WTC11 (cell line): Measurements from ENCODE around the gene EPHA2. TPM values are rescaled to one million over a fixed set of nuclear protein-coding genes. Genes with fewer than 3 reads are reported as not detected.

Experiments
- ATAC-seq: fragments of 200-7000 bp; cut with Tn5 transposase; 2 replicates; pipeline ENCODE4 v1.10.0; 2021; ENCODE audit warnings: mild to moderate bottlenecking, moderate library complexity
- CTCF ChIA-PET: fragments of 300-600 bp; sonication (Branson Sonifier 250); formaldehyde crosslinking; loops from one replicate; lab custom pipeline; 2021; ENCODE audit warnings: antibody characterized with exemption; lab: Charles Lee
- POLR2A ChIA-PET: fragments of 350-600 bp; sonication (Branson Sonifier 250); formaldehyde crosslinking; loops from one replicate; lab custom pipeline; 2021; ENCODE audit warnings: antibody characterized with exemption; lab: Charles Lee
- DNase-seq: peaks from one replicate; pipeline ENCODE4 v3.0.0; 2021; ENCODE audit warnings: low spot score
- H3K27ac Mint-ChIP-seq: 2 replicates; pipeline ENCODE4 v1.8.0; 2021; ENCODE audit warnings: mixed read lengths
- H3K27me3 Mint-ChIP-seq: 2 replicates; pipeline ENCODE4 v1.8.0; 2021; ENCODE audit warnings: low read depth, mild to moderate bottlenecking, moderate library complexity, mixed read lengths
- H3K36me3 Mint-ChIP-seq: 2 replicates; pipeline ENCODE4 v1.8.0; 2021; ENCODE audit warnings: mixed read lengths
- H3K4me1 Mint-ChIP-seq: 2 replicates; pipeline ENCODE4 v1.8.0; 2022; ENCODE audit warnings: mixed read lengths
- H3K4me3 Mint-ChIP-seq: 2 replicates; pipeline ENCODE4 v1.8.0; 2021; ENCODE audit warnings: mild to moderate bottlenecking, moderate library complexity, mixed read lengths
- H3K9me3 Mint-ChIP-seq: 2 replicates; pipeline ENCODE4 v1.8.0; 2021; ENCODE audit warnings: mixed read lengths
- AFF4 ChIP-seq: sonication (generic); formaldehyde crosslinking; IDR thresholded peaks from 2 replicates; pipeline ENCODE4 v1.8.1; 2023; ENCODE audit warnings: mild to moderate bottlenecking, missing genetic modification reagents, borderline replicate concordance
- AR ChIP-seq: fragments of 250-450 bp; sonication (Bioruptor Pico); IDR thresholded peaks from 2 replicates; pipeline ENCODE4 v1.9.0; 2021; ENCODE audit warnings: mild to moderate bottlenecking
- CDX4 ChIP-seq: fragments of 250-450 bp; sonication (Bioruptor Pico); IDR thresholded peaks from 2 replicates; pipeline ENCODE4 v1.9.0; 2021; ENCODE audit warnings: moderate library complexity, mild to moderate bottlenecking, inconsistent platforms, borderline replicate concordance
- CTCF ChIP-seq: fragments of 200-600 bp; IDR thresholded peaks from 2 replicates; pipeline ENCODE4 v1.8.0; 2022; ENCODE audit warnings: antibody characterized with exemption
- ERG ChIP-seq: fragments of 250-450 bp; sonication (Bioruptor Pico); IDR thresholded peaks from 2 replicates; pipeline ENCODE4 v1.8.0; 2021; ENCODE audit warnings: mild to moderate bottlenecking
- ESRRA ChIP-seq: sonication (generic); formaldehyde crosslinking; IDR thresholded peaks from 2 replicates; pipeline ENCODE4 v1.8.1; 2022; ENCODE audit warnings: mild to moderate bottlenecking, missing genetic modification reagents, borderline replicate concordance
- JAZF1 ChIP-seq: fragments of 250-450 bp; sonication (Bioruptor Pico); IDR thresholded peaks from 2 replicates; pipeline ENCODE4 v1.9.0; 2021; ENCODE audit warnings: moderate library complexity, mild to moderate bottlenecking, inconsistent platforms
- MYBL2 ChIP-seq: sonication (generic); formaldehyde crosslinking; IDR thresholded peaks from 2 replicates; pipeline ENCODE4 v1.8.1; 2023; ENCODE audit warnings: mild to moderate bottlenecking, moderate library complexity, missing genetic modification reagents
- PRDM15 ChIP-seq: sonication (generic); formaldehyde crosslinking; IDR thresholded peaks from 2 replicates; pipeline ENCODE4 v1.8.0; 2022; ENCODE audit warnings: missing genetic modification reagents
- PREB ChIP-seq: sonication (generic); formaldehyde crosslinking; IDR thresholded peaks from 2 replicates; pipeline ENCODE4 v1.8.1; 2022; ENCODE audit warnings: mild to moderate bottlenecking, missing genetic modification reagents, moderate library complexity, borderline replicate concordance
- RORB ChIP-seq: fragments of 250-450 bp; sonication (Bioruptor Pico); IDR thresholded peaks from 2 replicates; pipeline ENCODE4 v1.9.0; 2021; ENCODE audit warnings: mild to moderate bottlenecking
- TEAD1 ChIP-seq: sonication (generic); formaldehyde crosslinking; IDR thresholded peaks from 2 replicates; pipeline ENCODE4 v1.8.0; 2022; ENCODE audit warnings: mild to moderate bottlenecking, missing genetic modification reagents
- USF1 ChIP-seq: sonication (generic); formaldehyde crosslinking; IDR thresholded peaks from 2 replicates; pipeline ENCODE4 v1.8.0; 2022; ENCODE audit warnings: mild to moderate bottlenecking, missing genetic modification reagents
- ZNF281 ChIP-seq: sonication (generic); formaldehyde crosslinking; IDR thresholded peaks from 2 replicates; pipeline ENCODE4 v1.8.0; 2023; ENCODE audit warnings: mild to moderate bottlenecking, missing genetic modification reagents
- ZSCAN18 ChIP-seq: fragments of 250-450 bp; sonication (Bioruptor Pico); IDR thresholded peaks from 2 replicates; pipeline ENCODE4 v2.1.2; 2022; ENCODE audit warnings: mild to moderate bottlenecking, moderate library complexity
- total RNA-seq: library from RNA; stranded (reverse); gene quantifications from 3 replicates; pipeline ENCODE4 v1.2.3, GENCODE V29; 2021

Gene EPHA2
- total RNA-seq, 1 experiment from 2014 or later: 44.4 TPM

GRCh38 chr1:16129316-16129715, 26.6 kb downstream of the EPHA2 start (continued):
- no peak for TF ChIP-seq AFF4
- TF ChIP-seq ESRRA (CRISPR knock-in tag): no peak
- TF ChIP-seq RORB: no peak
- TF ChIP-seq MYBL2 (CRISPR knock-in tag): no peak
- TF ChIP-seq AR: no peak
- TF ChIP-seq CDX4 (CRISPR knock-in tag): no peak
- no peak for TF ChIP-seq ERG (CRISPR knock-in tag)
- TF ChIP-seq PRDM15 (CRISPR knock-in tag): no peak

GRCh38 chr1:16128338-16128741, 27.5 kb downstream of the EPHA2 start:
- TF ChIP-seq USF1 (no peak), ZNF281 (no peak), JAZF1 (CRISPR knock-in tag) (no peak), CTCF (no peak), ZSCAN18 (no peak), PREB (CRISPR knock-in tag) (no peak), TEAD1 (CRISPR knock-in tag) (no peak)
- CTCF ChIA-PET: interaction anchor here (1.9 kb wide), 1 partner anchor 46 kb away, joined by 4 read pairs; no protein-coding TSS in a partner anchor
- no peaks in the 10 kb centered on the region for H3K9me3 Mint-ChIP-seq
- peaks cover 65% of the 10 kb centered on the region for H3K36me3 Mint-ChIP-seq
- no peak for ATAC-seq
- peaks cover 3% of the 10 kb centered on the region; the same call in 1 of the 2 replicates for H3K4me1 Mint-ChIP-seq
- POLR2A ChIA-PET: no interaction called here
- no peak for DNase-seq
- H3K4me3 Mint-ChIP-seq: no peak overlapping the region
- no peaks in the 10 kb centered on the region for H3K27me3 Mint-ChIP-seq
- no peak overlapping the region for H3K27ac Mint-ChIP-seq
